K562 (cell line): Measurements from ENCODE around the gene MEIOB.

Source experiments
- CTCF ChIP-seq, 3 experiments: IDR thresholded peaks in 2 of 3; conservative IDR thresholded peaks in 1 of 3; 2 replicates each; pipeline ENCODE4 v1.5.1; 2011 to 2012; ENCODE audit warnings: low read length in 3 of 3, mild to moderate bottlenecking in 3 of 3, control low read depth in 2 of 3, improper control_type of control experiment in 1 of 3, inconsistent platforms in 1 of 3, low read depth in 1 of 3, mixed read lengths in 1 of 3, moderate library complexity in 1 of 3; ENCODE audit not compliant: insufficient read depth in 2 of 3
- FOXO4 ChIP-seq: fragments of 450-650 bp; formaldehyde crosslinking; IDR thresholded peaks from 2 replicates; pipeline ENCODE4 v1.4.0; 2020; ENCODE audit warnings: mild to moderate bottlenecking, moderate library complexity
- HES1 ChIP-seq: fragments of 450-650 bp; IDR thresholded peaks from 2 replicates; pipeline ENCODE4 v1.6.1; 2016; ENCODE audit warnings: low read depth, mild to moderate bottlenecking, moderate library complexity
- NFYB ChIP-seq: IDR thresholded peaks from 2 replicates; pipeline ENCODE4 v1.6.1; 2011; ENCODE audit warnings: mild to moderate bottlenecking, moderate library complexity; ENCODE audit not compliant: insufficient read length; ENCODE audit errors: extremely low read depth
- SRSF9 ChIP-seq: fragments of 200-400 bp; formaldehyde crosslinking; IDR thresholded peaks from 2 replicates; pipeline ENCODE4 v1.6.1; 2017; ENCODE audit warnings: low read depth, low read length, borderline replicate concordance
- TCF7 ChIP-seq: sonication (generic); IDR thresholded peaks from 2 replicates; pipeline ENCODE4 v1.6.1; 2016; ENCODE audit warnings: antibody characterized with exemption, borderline replicate concordance
- TRIM28 ChIP-seq: fragments of 450-650 bp; IDR thresholded peaks from 2 replicates; pipeline ENCODE4 v1.6.1; 2017
- TF ChIP-seq, protein P1 (sequence below): sonication (generic); formaldehyde crosslinking; IDR thresholded peaks from 2 replicates; pipeline ENCODE4 v1.8.0; 2022; ENCODE audit warnings: mild to moderate bottlenecking, low read depth, missing genetic modification reagents
- TF ChIP-seq, protein P2 (sequence below): IDR thresholded peaks from 2 replicates; pipeline ENCODE4 v1.6.1; 2016; ENCODE audit warnings: missing genetic modification characterization, missing compliant biosample characterization

GRCh38 chr16:1809281-1809801 lies 62.6 kb downstream of the MEIOB start:
- TF ChIP-seq FOXO4 (CRISPR knock-in tag) (no peak), CTCF (IDR thresholded peaks at IDR 0.05 in 2 of 3, conservative IDR thresholded peaks at IDR 0.05 in 1 of 3; ENCODE audit: insufficient read depth in 2 of 3, low read depth in 1 of 3, low read length in 3 of 3) (peak in 2 of 3 experiments; percentile 21 to 39; a peak in 3 of 6 replicates), SRSF9 (no peak), HES1 (no peak), TRIM28 (no peak), NFYB (no peak), TCF7 (no peak)
- TF ChIP-seq, protein P1, sequence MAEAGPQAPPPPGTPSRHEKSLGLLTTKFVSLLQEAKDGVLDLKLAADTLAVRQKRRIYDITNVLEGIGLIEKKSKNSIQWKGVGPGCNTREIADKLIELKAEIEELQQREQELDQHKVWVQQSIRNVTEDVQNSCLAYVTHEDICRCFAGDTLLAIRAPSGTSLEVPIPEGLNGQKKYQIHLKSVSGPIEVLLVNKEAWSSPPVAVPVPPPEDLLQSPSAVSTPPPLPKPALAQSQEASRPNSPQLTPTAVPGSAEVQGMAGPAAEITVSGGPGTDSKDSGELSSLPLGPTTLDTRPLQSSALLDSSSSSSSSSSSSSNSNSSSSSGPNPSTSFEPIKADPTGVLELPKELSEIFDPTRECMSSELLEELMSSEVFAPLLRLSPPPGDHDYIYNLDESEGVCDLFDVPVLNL (CRISPR knock-in tag) = no peak
- TF ChIP-seq, protein P2, sequence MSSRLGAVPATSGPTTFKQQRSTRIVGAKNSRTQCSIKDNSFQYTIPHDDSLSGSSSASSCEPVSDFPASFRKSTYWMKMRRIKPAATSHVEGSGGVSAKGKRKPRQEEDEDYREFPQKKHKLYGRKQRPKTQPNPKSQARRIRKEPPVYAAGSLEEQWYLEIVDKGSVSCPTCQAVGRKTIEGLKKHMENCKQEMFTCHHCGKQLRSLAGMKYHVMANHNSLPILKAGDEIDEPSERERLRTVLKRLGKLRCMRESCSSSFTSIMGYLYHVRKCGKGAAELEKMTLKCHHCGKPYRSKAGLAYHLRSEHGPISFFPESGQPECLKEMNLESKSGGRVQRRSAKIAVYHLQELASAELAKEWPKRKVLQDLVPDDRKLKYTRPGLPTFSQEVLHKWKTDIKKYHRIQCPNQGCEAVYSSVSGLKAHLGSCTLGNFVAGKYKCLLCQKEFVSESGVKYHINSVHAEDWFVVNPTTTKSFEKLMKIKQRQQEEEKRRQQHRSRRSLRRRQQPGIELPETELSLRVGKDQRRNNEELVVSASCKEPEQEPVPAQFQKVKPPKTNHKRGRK (tag) = no peak
